Measurements from ENCODE around the gene XPNPEP1. TPM values are rescaled to one million over a fixed set of nuclear protein-coding genes. Genes with fewer than 3 reads are reported as not detected.
A peak's percentile ranks its signal among the peaks of the same experiment; 100 is the strongest.

Gene XPNPEP1
- total RNA-seq, 1 donor from 2014 or later = 85.1 TPM

- no peak for DNase-seq (ENCODE audit: low spot score)
- H3K9me3 Mint-ChIP-seq = no peaks in the 10 kb centered on the region
- peak overlapping the region; percentile 53 for H3K27ac Mint-ChIP-seq
- no peaks in the 10 kb centered on the region for H3K27me3 Mint-ChIP-seq (ENCODE audit: insufficient read depth)
- intact Hi-C loops (cut with micrococcal nuclease) = no loop called here
- H3K36me3 Mint-ChIP-seq (ENCODE audit: low read depth) = peaks cover 56% of the 10 kb centered on the region
- H3K4me1 Mint-ChIP-seq (ENCODE audit: low read depth) = peaks cover 83% of the 10 kb centered on the region
- no peak overlapping the region for H3K4me3 Mint-ChIP-seq
These were observed 11.4 kb downstream of the XPNPEP1 start for GRCh38 chr10:109911903-109912302.

DNA sequence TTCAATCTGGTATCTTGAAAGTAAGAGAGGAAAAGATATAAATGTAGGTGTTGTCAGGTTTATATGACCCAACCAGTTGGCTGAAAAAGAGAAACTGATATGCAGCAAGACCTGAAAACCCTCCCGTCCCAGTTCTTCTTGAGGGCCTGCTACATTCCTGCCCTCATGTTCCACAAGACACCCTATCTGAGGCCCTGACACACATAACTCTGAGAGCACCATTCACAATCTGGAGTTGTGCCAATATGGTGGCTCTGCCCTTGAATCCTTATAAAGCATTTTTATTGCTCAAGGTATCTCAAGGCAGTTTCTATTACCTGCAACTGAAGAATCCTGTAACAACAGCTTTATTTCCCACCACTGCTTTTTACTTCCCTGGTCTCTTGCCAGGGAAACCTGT is 17.0 kb downstream of the XPNPEP1 start:
- Mint-ChIP-seq H3K4me3 (no peak overlapping the region), H3K36me3 (ENCODE audit: low read depth) (peaks cover 67% of the 10 kb centered on the region), H3K27ac (no peak overlapping the region), H3K9me3 (no peaks in the 10 kb centered on the region), H3K27me3 (ENCODE audit: insufficient read depth) (no peaks in the 10 kb centered on the region), H3K4me1 (ENCODE audit: low read depth) (peaks cover 73% of the 10 kb centered on the region)
- no peak for DNase-seq (ENCODE audit: low spot score)
- intact Hi-C loops (cut with micrococcal nuclease) = no loop called here

DNA sequence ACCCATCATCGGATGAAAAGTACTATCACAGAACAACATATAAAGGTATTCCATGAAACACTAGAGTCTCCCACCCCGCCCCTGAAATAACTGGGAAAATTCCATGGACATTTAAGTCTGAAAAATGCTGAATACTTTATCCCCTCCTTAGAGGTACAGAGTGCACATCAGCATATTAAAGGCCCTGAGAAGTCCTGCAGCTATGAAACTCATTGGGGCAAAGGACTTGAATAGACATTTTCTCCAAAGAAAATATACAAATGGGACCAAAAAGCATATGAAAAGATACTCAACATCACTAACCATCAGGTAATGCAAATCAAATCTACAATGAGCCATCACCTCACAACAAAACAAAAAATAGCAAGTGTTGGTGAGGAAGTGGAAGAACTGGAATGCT is 18.9 kb downstream of the XPNPEP1 start:
- intact Hi-C loops (cut with micrococcal nuclease) = no loop called here
- no peaks in the 10 kb centered on the region for H3K27me3 Mint-ChIP-seq (ENCODE audit: insufficient read depth)
- H3K4me3 Mint-ChIP-seq = no peak overlapping the region
- no peaks in the 10 kb centered on the region for H3K9me3 Mint-ChIP-seq
- peaks cover 68% of the 10 kb centered on the region for H3K4me1 Mint-ChIP-seq (ENCODE audit: low read depth)
- H3K27ac Mint-ChIP-seq = peak overlapping the region; percentile 65
- H3K36me3 Mint-ChIP-seq (ENCODE audit: low read depth) = peaks cover 67% of the 10 kb centered on the region
- DNase-seq (ENCODE audit: low spot score) = no peak

GRCh38 chr10:109902992-109903947 is 20.0 kb downstream of the XPNPEP1 start:
- intact Hi-C loops (cut with micrococcal nuclease) = loop anchor here (1.0 to 2.0 kb wide), 2 partner anchors 12 to 20 kb away; partner anchors contain the start of gene XPNPEP1
- H3K4me1 Mint-ChIP-seq (ENCODE audit: low read depth) = peaks cover 73% of the 10 kb centered on the region
- no peaks in the 10 kb centered on the region for H3K9me3 Mint-ChIP-seq
- H3K4me3 Mint-ChIP-seq = peak overlapping the region; percentile 61
- H3K27ac Mint-ChIP-seq = peak overlapping the region; percentile 80
- peaks cover 73% of the 10 kb centered on the region for H3K36me3 Mint-ChIP-seq (ENCODE audit: low read depth)
- no peak for DNase-seq (ENCODE audit: low spot score)
- no peaks in the 10 kb centered on the region for H3K27me3 Mint-ChIP-seq (ENCODE audit: insufficient read depth)

- H3K27ac Mint-ChIP-seq = peak overlapping the region; percentile 11
- DNase-seq (ENCODE audit: low spot score) = no peak
- H3K27me3 Mint-ChIP-seq (ENCODE audit: insufficient read depth) = no peaks in the 10 kb centered on the region
- no peaks in the 10 kb centered on the region for H3K9me3 Mint-ChIP-seq
- peaks cover 55% of the 10 kb centered on the region for H3K36me3 Mint-ChIP-seq (ENCODE audit: low read depth)
- intact Hi-C loops (cut with micrococcal nuclease) = no loop called here
- H3K4me1 Mint-ChIP-seq (ENCODE audit: low read depth) = peaks cover 57% of the 10 kb centered on the region
- no peak overlapping the region for H3K4me3 Mint-ChIP-seq
These were observed 23.7 kb downstream of the XPNPEP1 start for GRCh38 chr10:109899356-109900331.

DNA sequence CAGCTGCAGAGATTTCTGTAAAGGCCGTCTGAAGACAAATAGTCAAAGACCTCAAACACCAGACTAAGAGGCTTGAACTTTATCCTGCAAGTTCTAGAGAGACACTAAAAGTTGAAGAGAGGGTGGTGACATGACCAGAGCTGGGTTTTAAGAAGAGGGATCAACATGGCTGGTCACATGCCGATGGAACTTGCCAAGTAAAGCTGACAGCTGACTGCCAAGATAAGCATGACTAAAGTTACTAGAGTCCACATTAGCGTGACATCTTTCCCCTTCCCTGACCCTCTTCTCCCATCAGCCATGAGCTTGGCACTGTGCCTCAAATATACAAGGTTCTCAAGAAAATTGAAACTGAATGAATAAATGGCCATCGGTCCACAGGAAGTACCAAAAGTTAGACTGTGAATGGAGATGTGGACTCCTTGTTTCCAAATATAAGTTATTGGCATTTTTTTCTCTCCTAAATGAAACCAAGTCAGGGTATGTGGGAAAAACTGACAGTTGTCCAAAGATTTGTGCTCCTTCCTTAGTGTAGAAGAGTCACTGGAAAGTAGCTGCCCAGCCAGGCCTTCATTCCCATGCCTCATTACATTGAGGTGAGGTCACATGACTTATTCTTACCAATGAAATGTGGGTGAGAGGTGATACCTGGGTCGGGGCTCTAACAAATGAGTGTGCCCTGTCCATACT is 24.5 kb downstream of the XPNPEP1 start:
- H3K27me3 Mint-ChIP-seq (ENCODE audit: insufficient read depth) = no peaks in the 10 kb centered on the region
- intact Hi-C loops (cut with micrococcal nuclease) = no loop called here
- H3K4me1 Mint-ChIP-seq (ENCODE audit: low read depth) = peaks cover 49% of the 10 kb centered on the region
- peaks cover 47% of the 10 kb centered on the region for H3K36me3 Mint-ChIP-seq (ENCODE audit: low read depth)
- no peak overlapping the region for H3K27ac Mint-ChIP-seq
- no peak overlapping the region for H3K4me3 Mint-ChIP-seq
- DNase-seq (ENCODE audit: low spot score) = no peak
- H3K9me3 Mint-ChIP-seq = no peaks in the 10 kb centered on the region

DNA sequence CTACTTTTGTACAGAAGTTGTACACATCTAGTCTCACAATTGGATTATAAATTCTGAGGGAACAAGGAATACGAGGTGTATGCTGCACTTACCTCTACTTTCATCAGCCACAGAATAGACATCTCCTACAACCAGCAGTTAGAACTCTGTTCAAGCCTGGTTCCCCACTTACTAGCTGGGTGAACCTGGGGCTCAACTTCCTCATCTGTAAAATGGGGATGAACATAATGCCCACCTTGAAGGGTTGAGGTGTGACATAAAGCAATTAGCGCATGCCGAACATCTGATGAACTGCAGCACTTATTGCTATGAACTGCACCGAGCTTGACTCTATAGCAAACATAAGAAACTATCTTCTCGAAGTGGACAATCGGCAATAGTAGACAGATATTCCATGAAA is 25.3 kb downstream of the XPNPEP1 start:
- Mint-ChIP-seq H3K27me3 (ENCODE audit: insufficient read depth) (no peaks in the 10 kb centered on the region), H3K4me1 (ENCODE audit: low read depth) (peaks cover 51% of the 10 kb centered on the region), H3K36me3 (ENCODE audit: low read depth) (peaks cover 41% of the 10 kb centered on the region), H3K4me3 (no peak overlapping the region), H3K9me3 (no peaks in the 10 kb centered on the region), H3K27ac (no peak overlapping the region)
- intact Hi-C loops (cut with micrococcal nuclease) = no loop called here
- DNase-seq (ENCODE audit: low spot score) = no peak

DNA sequence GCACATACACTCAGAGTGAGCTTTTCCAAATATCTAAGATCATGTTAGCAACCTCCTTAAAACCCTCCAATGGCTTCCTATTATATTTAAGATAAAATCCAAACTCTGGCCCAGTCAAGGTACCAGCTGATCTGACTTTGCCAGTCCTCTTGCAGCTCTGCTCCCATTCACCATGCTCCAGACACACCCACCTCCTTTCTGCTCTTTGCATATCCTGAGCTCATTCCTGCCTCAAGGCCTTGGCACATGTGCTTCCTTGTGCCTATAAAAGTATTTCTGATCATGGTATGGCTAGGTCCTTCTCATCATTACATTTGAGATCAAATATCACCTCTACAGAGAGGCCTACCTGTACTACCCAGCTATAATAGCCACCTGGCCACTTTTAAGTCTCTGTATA is 27.5 kb downstream of the XPNPEP1 start:
- Mint-ChIP-seq H3K4me1 (ENCODE audit: low read depth) (peaks cover 58% of the 10 kb centered on the region), H3K4me3 (no peak overlapping the region), H3K27me3 (ENCODE audit: insufficient read depth) (no peaks in the 10 kb centered on the region), H3K27ac (no peak overlapping the region), H3K9me3 (no peaks in the 10 kb centered on the region), H3K36me3 (ENCODE audit: low read depth) (peaks cover 41% of the 10 kb centered on the region)
- DNase-seq (ENCODE audit: low spot score) = no peak
- intact Hi-C loops (cut with micrococcal nuclease) = no loop called here

DNA sequence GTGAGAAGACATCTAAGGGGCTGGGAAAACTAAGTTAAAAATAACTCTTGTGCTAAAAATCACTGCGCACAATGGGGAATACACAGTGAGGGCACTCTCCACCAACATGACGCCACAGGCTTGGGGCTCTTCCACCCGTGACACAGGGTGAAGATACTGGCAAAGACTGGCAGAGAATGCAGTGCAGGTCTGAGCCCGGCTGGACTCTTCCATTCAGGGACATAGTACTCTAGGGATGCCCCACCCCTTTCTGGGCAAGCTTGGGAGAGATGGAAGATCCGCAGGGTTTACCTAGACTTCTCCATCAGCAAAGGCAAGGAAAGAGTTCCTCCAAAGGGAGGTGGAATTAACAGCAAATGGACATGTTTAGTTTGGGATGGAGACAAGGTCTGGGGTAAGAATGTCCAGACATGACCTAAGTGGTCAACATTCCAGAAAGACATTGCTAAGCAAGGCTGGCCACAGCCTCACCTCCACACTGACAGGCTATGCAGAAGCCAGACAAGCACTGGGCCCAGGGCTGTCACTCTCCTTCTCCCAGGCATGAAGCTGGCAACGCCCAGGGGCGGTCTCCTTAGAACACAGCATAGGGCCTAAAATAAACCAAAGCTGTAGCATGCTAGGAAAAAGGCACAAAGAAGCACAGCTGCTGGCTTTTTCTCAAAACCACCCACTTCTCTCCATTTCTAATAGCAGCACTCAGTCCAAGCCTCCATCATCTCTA is 28.1 kb downstream of the XPNPEP1 start:
- Mint-ChIP-seq H3K9me3 (no peaks in the 10 kb centered on the region), H3K4me3 (no peak overlapping the region), H3K27ac (no peak overlapping the region), H3K36me3 (ENCODE audit: low read depth) (peaks cover 39% of the 10 kb centered on the region), H3K4me1 (ENCODE audit: low read depth) (peaks cover 55% of the 10 kb centered on the region), H3K27me3 (ENCODE audit: insufficient read depth) (no peaks in the 10 kb centered on the region)
- intact Hi-C loops (cut with micrococcal nuclease) = no loop called here
- no peak for DNase-seq (ENCODE audit: low spot score)

DNA sequence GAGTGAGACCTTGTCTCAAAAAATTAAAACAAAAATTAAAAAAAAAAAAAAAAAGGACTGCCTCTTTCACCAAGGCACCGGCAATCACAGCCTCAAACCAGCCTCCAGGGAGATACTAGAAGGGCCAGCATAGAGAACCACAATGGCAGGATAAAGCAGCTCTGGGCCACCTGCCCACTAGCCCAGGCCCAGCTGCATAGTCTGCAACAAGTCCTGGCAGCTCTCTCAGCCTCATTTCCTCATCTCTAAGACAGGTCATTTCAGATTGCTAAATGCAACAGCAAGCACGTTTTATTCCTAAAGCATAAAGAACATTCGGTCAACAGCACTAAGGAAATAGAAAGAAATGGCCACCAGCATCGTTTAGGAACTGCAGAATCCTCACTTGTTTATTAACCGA is 28.8 kb downstream of the XPNPEP1 start:
- H3K27ac Mint-ChIP-seq = no peak overlapping the region
- H3K4me1 Mint-ChIP-seq (ENCODE audit: low read depth) = peaks cover 54% of the 10 kb centered on the region
- DNase-seq (ENCODE audit: low spot score) = no peak
- intact Hi-C loops (cut with micrococcal nuclease) = no loop called here
- H3K9me3 Mint-ChIP-seq = no peaks in the 10 kb centered on the region
- H3K27me3 Mint-ChIP-seq (ENCODE audit: insufficient read depth) = no peaks in the 10 kb centered on the region
- H3K36me3 Mint-ChIP-seq (ENCODE audit: low read depth) = peaks cover 38% of the 10 kb centered on the region
- no peak overlapping the region for H3K4me3 Mint-ChIP-seq

DNA sequence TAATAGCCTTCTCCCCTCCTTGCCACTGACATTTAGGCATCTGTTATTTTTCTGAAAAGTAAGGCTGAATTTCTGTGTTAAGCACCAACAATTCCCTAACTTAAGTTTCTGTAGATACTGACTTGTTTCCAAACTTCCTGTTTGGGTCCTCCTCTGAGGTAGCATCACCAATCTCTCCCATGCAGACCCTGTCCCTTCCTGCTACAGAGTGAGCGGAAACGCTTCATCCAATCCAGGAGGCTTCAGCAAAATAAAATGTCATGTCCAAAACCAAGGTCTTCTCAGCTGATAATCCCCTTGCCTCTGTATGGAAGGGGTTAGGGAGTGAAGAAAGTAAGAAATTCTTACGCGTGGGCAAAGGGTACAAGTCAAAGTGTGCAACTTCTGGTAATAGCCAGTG is 29.9 kb downstream of the XPNPEP1 start:
- Mint-ChIP-seq H3K9me3 (no peaks in the 10 kb centered on the region), H3K27ac (no peak overlapping the region), H3K4me1 (ENCODE audit: low read depth) (peaks cover 48% of the 10 kb centered on the region), H3K27me3 (ENCODE audit: insufficient read depth) (no peaks in the 10 kb centered on the region), H3K4me3 (no peak overlapping the region), H3K36me3 (ENCODE audit: low read depth) (peaks cover 34% of the 10 kb centered on the region)
- intact Hi-C loops (cut with micrococcal nuclease) = no loop called here
- no peak for DNase-seq (ENCODE audit: low spot score)

- no peak overlapping the region for H3K4me3 Mint-ChIP-seq
- H3K27ac Mint-ChIP-seq = no peak overlapping the region
- H3K27me3 Mint-ChIP-seq (ENCODE audit: insufficient read depth) = no peaks in the 10 kb centered on the region
- peaks cover 48% of the 10 kb centered on the region for H3K4me1 Mint-ChIP-seq (ENCODE audit: low read depth)
- intact Hi-C loops (cut with micrococcal nuclease) = no loop called here
- no peaks in the 10 kb centered on the region for H3K9me3 Mint-ChIP-seq
- peaks cover 33% of the 10 kb centered on the region for H3K36me3 Mint-ChIP-seq (ENCODE audit: low read depth)
- no peak for DNase-seq (ENCODE audit: low spot score)
These were observed 30.4 kb downstream of the XPNPEP1 start for GRCh38 chr10:109892931-109893330.
